Calu3 (cell line): ENCODE results near the gene UBE2J2. TPM values are rescaled to one million over a fixed set of nuclear protein-coding genes. Genes with fewer than 3 reads are reported as not detected.
A peak's percentile ranks its signal among the peaks of the same experiment; 100 is the strongest.

Experiments
- BruUV-seq: library from RNA; stranded (reverse); fragments of 400-500 nt; replicated peaks from 2 replicates; lab custom pipeline; 2021; lab: Mats Ljungman, UMichigan
- CTCF ChIA-PET: fragments of 300-600 bp; sonication (Branson Sonifier 250); formaldehyde crosslinking; loops from one replicate; lab custom pipeline; 2022; ENCODE audit warnings: antibody characterized with exemption; lab: Charles Lee
- DNase-seq: peaks from one replicate; pipeline ENCODE4 v3.0.0; 2022
- H3K27ac Mint-ChIP-seq: one replicate; pipeline ENCODE4 v1.8.0; 2022; ENCODE audit warnings: mixed read lengths; ENCODE audit not compliant: unreplicated experiment
- H3K27me3 Mint-ChIP-seq: one replicate; pipeline ENCODE4 v1.8.0; 2022; ENCODE audit warnings: mixed read lengths; ENCODE audit not compliant: unreplicated experiment
- H3K36me3 Mint-ChIP-seq: one replicate; pipeline ENCODE4 v1.8.0; 2022; ENCODE audit warnings: mild to moderate bottlenecking, moderate library complexity, mixed read lengths; ENCODE audit not compliant: insufficient read depth, unreplicated experiment
- H3K4me1 Mint-ChIP-seq: one replicate; pipeline ENCODE4 v1.8.0; 2022; ENCODE audit warnings: mild to moderate bottlenecking, low read depth, mixed read lengths; ENCODE audit not compliant: unreplicated experiment
- H3K4me3 Mint-ChIP-seq: one replicate; pipeline ENCODE4 v1.8.0; 2022; ENCODE audit warnings: mild to moderate bottlenecking, low read depth, moderate library complexity, mixed read lengths; ENCODE audit not compliant: unreplicated experiment
- H3K9me3 Mint-ChIP-seq: one replicate; pipeline ENCODE4 v1.8.0; 2022; ENCODE audit warnings: low read depth, mixed read lengths; ENCODE audit not compliant: unreplicated experiment
- intact Hi-C: fragments of 100-400 bp; cut with micrococcal nuclease; formaldehyde crosslinking; loops from one replicate; pipeline ENCODE4 v1.10.0; 2022; ENCODE audit not compliant: unreplicated experiment
- total RNA-seq: library from RNA; stranded (reverse); gene quantifications from 2 replicates; pipeline ENCODE4 v1.2.3, GENCODE V29; 2022
- TF ChIP-seq, protein P1 (sequence below): fragments of 200-600 bp; IDR thresholded peaks from one replicate; pipeline ENCODE4 v1.8.0; 2022; ENCODE audit warnings: antibody characterized with exemption; ENCODE audit not compliant: unreplicated experiment

The UBE2J2 gene
- total RNA-seq, 1 experiment from 2014 or later = 45.6 TPM

DNA sequence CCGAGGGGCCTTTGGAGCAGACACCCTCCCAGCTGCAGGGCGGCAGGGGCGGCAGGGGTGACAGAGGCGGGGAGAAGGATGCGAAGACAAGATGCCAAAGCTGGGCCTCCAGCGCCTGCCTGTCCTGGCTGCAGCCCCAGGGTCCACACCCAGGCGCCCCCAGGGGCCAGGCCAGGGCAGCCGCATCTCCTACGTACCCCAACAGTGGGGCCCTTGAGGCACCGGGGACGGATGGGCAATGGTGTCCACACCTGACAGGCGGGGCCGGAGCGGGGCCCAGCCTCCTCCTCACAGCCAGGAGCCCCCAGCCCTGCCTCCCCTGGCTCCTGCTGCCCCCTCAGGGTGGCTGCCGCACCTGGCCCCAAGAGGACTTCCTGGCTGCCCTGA, 34.4 kb downstream of the UBE2J2 start:
- no TSS peak for BruUV-seq
- peak overlapping the region; percentile 63 for H3K4me3 Mint-ChIP-seq
- H3K4me1 Mint-ChIP-seq = no peaks in the 10 kb centered on the region
- TF ChIP-seq, protein P1, sequence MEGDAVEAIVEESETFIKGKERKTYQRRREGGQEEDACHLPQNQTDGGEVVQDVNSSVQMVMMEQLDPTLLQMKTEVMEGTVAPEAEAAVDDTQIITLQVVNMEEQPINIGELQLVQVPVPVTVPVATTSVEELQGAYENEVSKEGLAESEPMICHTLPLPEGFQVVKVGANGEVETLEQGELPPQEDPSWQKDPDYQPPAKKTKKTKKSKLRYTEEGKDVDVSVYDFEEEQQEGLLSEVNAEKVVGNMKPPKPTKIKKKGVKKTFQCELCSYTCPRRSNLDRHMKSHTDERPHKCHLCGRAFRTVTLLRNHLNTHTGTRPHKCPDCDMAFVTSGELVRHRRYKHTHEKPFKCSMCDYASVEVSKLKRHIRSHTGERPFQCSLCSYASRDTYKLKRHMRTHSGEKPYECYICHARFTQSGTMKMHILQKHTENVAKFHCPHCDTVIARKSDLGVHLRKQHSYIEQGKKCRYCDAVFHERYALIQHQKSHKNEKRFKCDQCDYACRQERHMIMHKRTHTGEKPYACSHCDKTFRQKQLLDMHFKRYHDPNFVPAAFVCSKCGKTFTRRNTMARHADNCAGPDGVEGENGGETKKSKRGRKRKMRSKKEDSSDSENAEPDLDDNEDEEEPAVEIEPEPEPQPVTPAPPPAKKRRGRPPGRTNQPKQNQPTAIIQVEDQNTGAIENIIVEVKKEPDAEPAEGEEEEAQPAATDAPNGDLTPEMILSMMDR = no peak
- no peaks in the 10 kb centered on the region for H3K9me3 Mint-ChIP-seq
- DNase-seq = no peak
- intact Hi-C loops = loop anchor here (10.0 kb wide), 1 partner anchor 74 kb away; no protein-coding TSS in a partner anchor
- H3K36me3 Mint-ChIP-seq = peaks cover 50% of the 10 kb centered on the region
- peak overlapping the region; percentile 90 for H3K27ac Mint-ChIP-seq
- CTCF ChIA-PET = no interaction called here
- H3K27me3 Mint-ChIP-seq = no peaks in the 10 kb centered on the region

DNA sequence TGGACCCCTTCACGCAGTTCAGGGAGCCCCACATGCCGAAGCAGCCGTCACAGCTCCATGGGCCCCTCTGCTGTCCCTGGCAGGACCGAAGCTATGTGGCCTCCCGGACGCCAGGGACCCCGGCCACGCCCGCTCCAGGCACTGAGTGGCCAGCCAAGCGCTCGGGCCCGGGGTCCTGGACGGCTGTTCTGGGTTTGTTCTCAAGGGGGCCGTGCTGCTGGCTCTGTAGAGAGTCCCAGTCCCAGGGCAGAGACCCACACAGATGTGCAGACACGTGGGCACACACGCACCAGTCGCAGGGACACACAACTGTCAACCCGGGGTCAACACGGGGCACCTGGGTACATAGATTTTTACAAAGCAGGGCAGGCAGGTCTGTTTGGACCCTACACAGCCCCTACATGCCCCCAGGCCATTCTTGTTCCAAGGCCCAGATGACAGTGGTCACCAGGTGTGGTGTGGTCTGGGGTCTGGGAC, 34.9 kb downstream of the UBE2J2 start:
- peaks cover 4% of the 10 kb centered on the region for H3K4me1 Mint-ChIP-seq
- peak; percentile 41 for DNase-seq
- intact Hi-C loops = loop anchor here (10.0 kb wide), 1 partner anchor 74 kb away; no protein-coding TSS in a partner anchor
- H3K27me3 Mint-ChIP-seq = no peaks in the 10 kb centered on the region
- TF ChIP-seq, protein P1 = no peak
- CTCF ChIA-PET = interaction anchor here (1.0 kb wide), 1 partner anchor 165 kb away, joined by 4 read pairs; the partner anchor contains the start of gene RNF223
- H3K27ac Mint-ChIP-seq = peak overlapping the region; percentile 90
- no TSS peak for BruUV-seq
- H3K36me3 Mint-ChIP-seq = peaks cover 54% of the 10 kb centered on the region
- peak overlapping the region; percentile 63 for H3K4me3 Mint-ChIP-seq
- H3K9me3 Mint-ChIP-seq = no peaks in the 10 kb centered on the region

DNA sequence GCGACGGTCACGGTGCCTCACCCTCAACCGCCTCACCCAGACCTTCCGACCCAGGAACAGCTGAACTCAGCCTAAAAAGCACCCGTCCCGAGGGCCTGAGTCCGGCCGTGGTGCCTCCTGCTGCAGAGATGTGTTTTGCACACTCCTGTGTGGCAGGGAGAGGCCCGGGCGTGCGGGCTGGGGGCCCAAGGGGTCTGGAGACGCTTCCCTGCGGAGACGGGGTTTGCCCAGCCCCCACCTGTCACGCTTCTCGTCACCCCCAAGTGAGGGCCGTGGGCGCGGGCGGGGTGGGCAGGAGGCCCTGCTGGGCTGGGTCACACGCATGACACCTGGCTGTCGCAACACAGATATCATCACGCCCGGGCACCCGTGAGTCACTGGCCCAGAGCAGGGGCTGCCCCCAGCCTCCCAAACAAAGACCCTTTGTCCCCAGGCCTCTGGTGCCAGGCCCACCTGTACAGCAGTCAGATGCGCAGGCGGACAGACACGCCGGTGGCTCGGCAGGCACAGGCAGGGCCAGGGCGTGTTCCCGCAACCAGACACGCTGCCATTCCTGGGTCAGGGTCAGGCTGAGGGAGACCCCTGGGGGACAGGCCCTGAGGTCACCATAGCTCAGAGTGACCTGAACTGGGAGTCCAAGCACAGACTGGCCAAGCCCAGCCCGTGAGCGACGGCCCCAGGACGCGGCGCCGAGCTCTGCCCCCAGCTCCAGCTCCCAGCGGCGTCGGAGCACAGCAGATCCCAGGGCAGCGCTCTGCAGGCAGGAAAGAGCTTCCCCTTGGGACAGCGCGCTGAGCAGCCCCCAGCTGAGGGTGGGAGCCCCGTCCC, 35.6 kb downstream of the UBE2J2 start:
- peak overlapping the region; percentile 63 for H3K4me3 Mint-ChIP-seq
- CTCF ChIA-PET = interaction anchor here (1.0 kb wide), 1 partner anchor 164 kb away, joined by 4 read pairs; the partner anchor contains the start of gene RNF223
- no peaks in the 10 kb centered on the region for H3K27me3 Mint-ChIP-seq
- peak; percentile 89 for DNase-seq
- H3K4me1 Mint-ChIP-seq = peaks cover 8% of the 10 kb centered on the region
- no peaks in the 10 kb centered on the region for H3K9me3 Mint-ChIP-seq
- H3K27ac Mint-ChIP-seq = peak overlapping the region; percentile 90
- BruUV-seq = no TSS peak
- peaks cover 54% of the 10 kb centered on the region for H3K36me3 Mint-ChIP-seq
- TF ChIP-seq, protein P1 = no peak
- intact Hi-C loops = loop anchor here (10.0 kb wide), 1 partner anchor 73 kb away; no protein-coding TSS in a partner anchor

DNA sequence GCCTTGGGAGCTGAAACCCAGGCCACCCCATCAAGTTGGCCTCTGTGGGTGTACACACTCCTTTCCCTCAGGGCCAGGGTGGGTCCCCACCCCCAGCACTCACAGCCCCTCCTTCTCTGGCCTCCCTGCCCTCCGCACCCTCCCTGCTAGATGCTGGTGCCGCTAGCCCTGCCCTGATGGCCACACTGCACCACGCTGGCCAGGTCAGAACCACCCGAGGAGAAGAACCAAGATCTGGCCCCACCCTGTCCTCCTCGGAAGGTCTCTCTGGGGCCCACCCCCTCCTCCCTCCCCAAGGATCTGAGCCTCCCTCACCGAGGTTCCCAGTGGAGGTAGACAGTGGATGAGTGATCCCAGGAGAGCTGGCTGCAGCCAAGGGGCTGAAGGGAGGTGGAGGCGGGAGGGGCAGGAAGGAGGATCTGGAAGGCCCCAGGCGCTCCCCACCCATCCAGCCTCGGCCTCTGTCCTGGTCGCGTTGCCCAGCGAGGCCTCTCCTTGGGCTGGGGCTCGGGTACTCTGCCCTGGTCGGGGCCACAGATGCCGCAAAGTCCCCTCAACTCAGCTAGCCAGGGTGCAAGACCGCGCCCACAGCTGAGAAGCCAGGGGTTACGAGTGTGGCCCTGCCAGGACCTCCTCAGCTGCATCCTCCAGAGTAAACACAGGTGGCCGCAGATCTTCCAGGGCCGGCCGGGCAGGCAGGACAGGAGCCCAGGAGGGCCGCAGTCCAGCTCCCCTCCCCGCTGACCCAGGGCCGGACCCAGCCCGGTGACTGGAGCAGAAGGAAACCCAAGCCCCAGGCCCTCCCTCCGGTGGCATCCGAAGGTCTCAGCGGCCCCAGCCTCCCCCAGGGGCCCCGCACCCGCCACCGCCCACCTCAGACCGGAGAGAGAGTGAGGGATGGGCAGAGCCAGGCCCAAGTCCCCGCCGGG, 36.4 kb downstream of the UBE2J2 start:
- intact Hi-C loops = loop anchor here (10.0 kb wide), 1 partner anchor 72 kb away; no protein-coding TSS in a partner anchor
- TF ChIP-seq, protein P1 = no peak
- BruUV-seq = no TSS peak
- Mint-ChIP-seq H3K9me3 (no peaks in the 10 kb centered on the region), H3K4me1 (peaks cover 8% of the 10 kb centered on the region), H3K27me3 (no peaks in the 10 kb centered on the region), H3K27ac (peak overlapping the region; percentile 44), H3K36me3 (peaks cover 54% of the 10 kb centered on the region), H3K4me3 (peak overlapping the region; percentile 63)
- CTCF ChIA-PET = interaction anchor here (0.6 to 1.0 kb wide), 2 partner anchors 111 to 163 kb away, joined by 4 read pairs; partner anchors contain the start of gene RNF223
- DNase-seq = peak; percentile 46
